ENCODE results near the gene SH3GL1. TPM values are rescaled to one million over a fixed set of nuclear protein-coding genes. Genes with fewer than 3 reads are reported as not detected.

The SH3GL1 gene
- total and polyA plus RNA-seq, 10 of the 15 experiments (the other 5 are each of a cell fraction or from before 2014, with no cell fraction given): 0.93 to 47.4 (median 28.4) TPM

DNA sequence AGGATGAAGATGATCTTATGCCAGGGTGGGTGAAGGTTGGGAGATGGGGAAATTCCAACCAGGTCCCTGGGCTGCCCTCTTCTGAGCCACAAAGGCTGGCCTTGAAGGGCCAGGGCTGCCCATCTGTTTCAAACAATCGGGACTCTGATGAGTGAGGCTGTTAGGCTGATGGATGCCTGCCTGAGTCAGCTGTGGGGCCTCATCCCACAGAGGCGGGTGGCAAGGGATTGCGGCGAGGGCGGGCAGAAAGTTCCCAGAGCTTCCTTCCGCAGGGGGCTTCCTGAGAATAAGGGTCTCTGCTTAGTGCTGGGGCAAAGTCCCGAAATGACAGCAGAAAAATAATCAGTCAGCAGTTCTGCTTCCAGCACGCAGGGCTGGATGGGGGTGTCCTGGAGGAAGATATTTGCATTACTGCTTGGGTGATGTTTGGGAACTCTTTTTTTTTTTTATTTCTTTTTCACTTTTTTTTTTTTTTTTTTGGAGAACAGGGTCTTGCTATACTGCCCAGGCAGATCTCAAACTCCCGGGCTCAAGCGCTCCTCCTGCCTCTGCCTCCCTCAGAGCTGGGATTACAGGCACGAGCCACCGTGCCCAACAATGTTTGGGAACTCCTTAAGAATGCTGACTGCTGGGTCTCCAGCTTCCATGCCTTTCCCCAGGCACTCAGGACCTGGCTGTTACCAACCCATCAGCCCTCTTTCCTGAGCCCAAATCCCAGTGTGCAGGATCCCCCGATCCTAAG lies 14.1 kb downstream of the SH3GL1 start:
- FAIRE-seq: no peak
- no TSS peak for BruUV-seq (replicated peaks)
- Histone ChIP-seq H2AFZ (ENCODE audit: control insufficient read depth, low read depth, low read length) (no peak overlapping the region), H3K9me3 (replicated peaks; ENCODE audit: control insufficient read depth, insufficient read depth, low read length) (no peaks in the 10 kb centered on the region), H3K27ac (ENCODE audit: control insufficient read depth, insufficient read depth) (no peak overlapping the region; the same call in 1 of the 2 replicates), H3K27me3 (replicated peaks in 1 of 2; ENCODE audit: control insufficient read depth in 2 of 2, insufficient read depth in 2 of 2, low read length in 1 of 2) (no peaks in the 10 kb centered on the region), H3K4me3 (no peak overlapping the region), H3K9ac (ENCODE audit: control insufficient read depth, insufficient read depth, low read length) (no peak overlapping the region), H3K4me2 (ENCODE audit: control insufficient read depth, insufficient read depth) (no peak overlapping the region), H4K20me1 (ENCODE audit: control insufficient read depth, insufficient read depth) (peaks cover 7% of the 10 kb centered on the region), H3K79me2 (ENCODE audit: control insufficient read depth, insufficient read depth, low read length) (peaks cover 55% of the 10 kb centered on the region), H3K36me3 (ENCODE audit: control insufficient read depth in 2 of 2, insufficient read depth in 2 of 2, low read length in 1 of 2) (peaks cover 11 to 23% of the 10 kb centered on the region in 2 experiments; a peak in 3 of 4 replicates), H3K4me1 (ENCODE audit: control insufficient read depth, insufficient read depth, low read length) (peaks cover 9% of the 10 kb centered on the region)
- intact Hi-C loops (cut with micrococcal nuclease; ENCODE audit: unreplicated experiment) (no loop called here), in situ Hi-C loops (cut with MboI) (no loop called here)
- WGBS (ENCODE audit: insufficient coverage, insufficient replicate concordance, low lambda C conversion rate, missing lambda C conversion rate): 88% methylated on average over 13 of the region's 13 CpGs
- POLR2A ChIA-PET: interaction anchor here (1.1 kb wide), 1 partner anchor 10 kb away, joined by 3 read pairs; no protein-coding TSS in a partner anchor
- DNase-seq (ENCODE audit: low read depth, low spot score): no peak
- no peak for ATAC-seq
- CTCF ChIA-PET: interaction anchor here (1.0 kb wide), 1 partner anchor 119 kb away, joined by 4 read pairs; no protein-coding TSS in a partner anchor
- SMC1A ChIA-PET (ENCODE audit: uncharacterized antibody, unreplicated experiment): no interaction called here
- RAD21 ChIA-PET (ENCODE audit: unreplicated experiment): interaction anchor here (0.7 kb wide), 1 partner anchor 20 kb away, joined by 3 read pairs; no protein-coding TSS in a partner anchor
- TF ChIP-seq, protein P1, sequence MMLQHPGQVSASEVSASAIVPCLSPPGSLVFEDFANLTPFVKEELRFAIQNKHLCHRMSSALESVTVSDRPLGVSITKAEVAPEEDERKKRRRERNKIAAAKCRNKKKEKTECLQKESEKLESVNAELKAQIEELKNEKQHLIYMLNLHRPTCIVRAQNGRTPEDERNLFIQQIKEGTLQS (IDR thresholded peaks at IDR 0.05; ENCODE audit: borderline replicate concordance, extremely low read depth, low read depth, low read length): no peak
- no peak for TF ChIP-seq STAT3 (IDR thresholded peaks at IDR 0.05; ENCODE audit: low read depth, low read length)
- no peak for TF ChIP-seq POLR2AphosphoS2 (IDR thresholded peaks at IDR 0.05; ENCODE audit: low read depth, low read length)
- TF ChIP-seq POLR2AphosphoS5 (IDR thresholded peaks at IDR 0.05; ENCODE audit: low read length): peak; percentile 23; the same call in 1 of the 2 replicates
- no peak for TF ChIP-seq PKNOX1 (IDR thresholded peaks at IDR 0.05)
